Measurements from ENCODE around the gene CELA3B.
"Not testable (repeated sequence)": the region's sequence is repeated elsewhere in the genome, so short reads cannot be mapped to it uniquely, and the experiment has no call there.

The CELA3B gene

GRCh38 chr1:21976703-21977239, at the start of gene CELA3B:
TSS of gene CELA3B (plus strand) at chr1:21977022. CDS start at chr1:21977040, 18 bp downstream.
- not testable (repeated sequence) for DNase-seq (ENCODE audit: low spot score)

DNA sequence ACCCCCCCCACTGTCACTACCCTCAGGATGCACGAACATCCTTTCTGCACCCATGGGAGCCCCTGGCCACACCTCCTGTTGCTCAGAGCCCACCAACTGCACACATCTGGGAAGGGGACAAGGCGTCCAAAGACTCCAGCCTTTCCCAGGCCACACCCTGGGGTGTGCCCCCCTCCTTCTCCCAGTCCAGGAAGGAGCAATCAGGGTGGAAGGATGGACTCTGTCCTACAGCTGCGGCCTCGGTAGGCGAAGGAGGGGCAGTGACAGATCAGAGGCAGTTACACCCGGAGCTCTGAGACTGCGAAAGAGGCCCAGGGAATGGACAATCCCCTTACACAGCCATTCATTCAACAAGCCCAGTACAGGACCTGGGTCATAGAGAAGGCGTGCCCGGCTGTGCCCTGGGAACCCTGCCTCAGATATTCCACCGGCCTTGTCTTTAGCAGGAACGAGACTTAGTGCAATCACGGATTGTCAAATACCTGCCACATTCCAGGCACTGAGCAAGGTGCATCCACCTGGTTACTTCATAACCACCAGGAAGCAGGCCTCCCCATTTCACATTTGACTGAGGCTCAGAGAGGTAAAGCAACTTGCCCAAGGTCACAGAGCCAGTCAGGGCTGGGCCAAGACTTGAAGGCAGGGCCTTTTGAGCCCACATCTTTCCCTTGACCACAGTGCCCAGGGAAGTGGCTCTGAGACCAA, 49.1 kb upstream of the CELA3B start:
- no peak for DNase-seq (ENCODE audit: low spot score)

DNA sequence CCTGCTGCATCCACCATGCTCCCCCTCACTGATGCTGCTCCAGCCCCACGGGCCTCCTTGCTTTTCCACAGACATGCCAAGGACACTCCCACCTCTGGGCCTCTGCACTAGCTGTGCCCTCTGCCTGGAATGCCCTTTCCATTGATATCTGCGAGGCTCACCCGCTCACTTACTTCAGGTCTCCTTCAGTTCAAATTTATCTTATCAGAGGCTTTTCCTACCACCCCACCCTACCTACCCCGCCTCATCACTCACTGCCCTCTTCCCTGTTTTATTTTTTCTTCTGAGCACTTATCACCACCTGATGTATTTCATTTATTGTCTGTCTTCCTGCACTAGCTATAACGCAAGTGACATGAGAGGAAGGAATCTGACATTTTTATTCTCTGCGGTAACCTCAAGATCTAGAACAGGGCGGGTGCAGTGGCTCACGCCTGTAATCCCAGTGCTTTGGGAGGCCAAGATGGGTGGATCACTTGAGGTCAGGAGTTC, 46.7 kb upstream of the CELA3B start:
- no peak for DNase-seq (ENCODE audit: low spot score)

DNA sequence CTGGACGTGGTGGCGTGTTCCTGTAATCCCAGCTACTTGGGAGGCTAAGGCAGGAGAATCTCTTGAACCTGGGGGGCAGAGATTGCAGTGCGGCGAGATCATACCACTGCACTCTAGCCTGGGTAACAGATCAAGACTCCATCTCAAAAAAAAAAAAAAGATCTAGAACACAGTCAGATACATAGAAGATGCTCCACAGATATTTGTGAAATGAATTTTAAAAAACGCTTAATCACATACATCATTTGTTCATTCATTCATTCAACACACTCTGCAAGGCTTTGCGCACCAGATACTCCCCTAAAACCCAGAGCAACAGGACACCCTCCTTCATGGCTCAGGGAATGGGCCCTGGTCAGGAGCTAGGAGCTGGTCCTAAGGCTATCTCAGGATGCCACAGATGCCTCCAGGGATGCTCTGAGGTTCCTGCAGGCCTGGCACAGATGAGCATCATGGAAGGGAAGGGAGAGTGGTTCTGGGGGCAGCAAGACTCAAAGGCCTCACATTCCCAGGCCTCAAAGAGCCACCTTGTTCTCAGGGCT, 46.1 kb upstream of the CELA3B start:
- DNase-seq (ENCODE audit: low spot score), result no peak

DNA sequence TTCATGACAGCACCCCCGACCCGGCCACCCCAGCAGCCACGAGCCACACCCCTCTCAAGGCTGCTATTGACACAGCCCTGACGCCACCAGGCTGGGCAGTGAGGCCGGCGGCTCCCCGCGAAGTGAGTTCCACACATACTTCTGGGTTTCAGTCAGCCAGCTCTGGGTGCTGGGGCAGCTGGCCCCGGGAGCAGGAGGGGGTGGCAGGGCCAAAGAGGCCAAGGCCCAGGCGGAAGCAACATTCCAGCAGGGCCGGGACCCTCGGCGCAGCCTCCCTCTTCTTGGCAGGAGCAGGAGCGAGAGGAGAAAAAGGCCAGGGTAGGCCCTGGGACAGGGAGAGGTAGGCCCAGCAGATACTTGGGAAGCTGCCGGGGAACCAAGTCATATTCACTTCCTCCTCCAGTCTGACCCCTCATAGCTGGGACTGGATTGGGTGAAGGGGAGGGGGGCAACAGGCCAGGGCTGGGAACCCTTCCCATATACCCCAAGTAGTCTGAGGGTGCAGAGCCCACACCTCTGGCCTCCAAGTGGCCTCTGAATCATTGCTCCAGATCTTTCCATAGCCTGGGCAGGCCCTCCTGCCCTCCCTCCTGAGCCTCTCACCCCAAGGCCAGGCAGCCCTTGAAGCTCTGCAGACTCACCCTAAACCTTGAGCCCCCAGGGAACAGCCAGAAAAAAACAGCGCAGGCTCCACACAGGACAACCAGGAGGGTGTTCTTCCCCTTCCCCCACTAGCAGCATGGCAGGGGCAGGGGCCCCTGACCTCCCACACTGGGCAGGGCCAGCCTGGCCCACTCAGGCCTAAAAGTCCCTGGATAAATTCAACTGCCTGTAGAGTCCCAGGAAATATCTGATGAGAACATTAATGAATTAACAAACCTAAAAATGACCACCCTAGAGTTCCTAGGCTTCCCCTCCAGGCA, 45.4 kb upstream of the CELA3B start:
- DNase-seq (ENCODE audit: low spot score), result no peak

- no peak for DNase-seq (ENCODE audit: low spot score)
Observed at GRCh38 chr1:21932127-21932526, 44.7 kb upstream of the CELA3B start.

DNA sequence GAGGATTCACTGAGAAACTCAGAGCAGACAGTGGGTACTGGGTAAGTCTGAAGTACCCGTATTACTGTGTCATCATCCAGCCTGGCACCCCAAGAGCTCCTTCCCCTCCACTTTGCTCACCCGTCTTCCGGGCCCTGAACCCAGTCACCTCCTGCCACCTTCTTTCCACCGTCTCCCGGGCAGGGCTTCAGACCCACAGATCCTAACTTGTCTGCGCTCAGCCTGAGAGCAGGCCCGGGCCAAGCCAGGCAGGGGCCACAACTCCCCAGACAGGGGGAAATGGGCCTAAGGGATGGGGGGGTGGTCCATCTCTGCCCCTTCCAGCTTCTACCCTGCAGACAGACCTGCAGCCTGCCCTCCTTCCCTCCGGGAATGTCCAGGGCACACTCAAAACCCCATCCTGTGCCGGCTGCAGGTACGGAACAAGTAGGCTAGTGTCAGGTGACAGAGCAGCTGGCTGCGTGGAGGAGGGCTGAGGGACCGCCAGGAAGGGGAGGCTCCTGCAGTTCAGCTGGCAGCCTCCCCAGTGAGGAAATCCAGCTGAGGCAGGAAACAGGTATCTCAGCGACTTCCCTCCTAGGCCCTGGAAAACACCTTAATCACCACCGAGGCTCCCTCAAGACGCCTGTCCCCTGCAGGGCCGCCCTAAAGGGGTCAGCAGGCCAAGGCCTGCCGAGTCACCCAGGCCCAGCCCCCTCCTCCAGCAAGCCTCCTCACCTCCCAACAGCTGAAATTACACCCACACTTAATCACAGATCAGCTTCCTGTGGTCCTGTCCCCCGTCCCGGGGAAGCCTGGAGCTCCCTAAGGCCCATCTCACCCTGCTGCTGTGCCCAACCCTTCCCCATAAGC, 43.2 kb upstream of the CELA3B start:
- no peak for DNase-seq (ENCODE audit: low spot score)

DNA sequence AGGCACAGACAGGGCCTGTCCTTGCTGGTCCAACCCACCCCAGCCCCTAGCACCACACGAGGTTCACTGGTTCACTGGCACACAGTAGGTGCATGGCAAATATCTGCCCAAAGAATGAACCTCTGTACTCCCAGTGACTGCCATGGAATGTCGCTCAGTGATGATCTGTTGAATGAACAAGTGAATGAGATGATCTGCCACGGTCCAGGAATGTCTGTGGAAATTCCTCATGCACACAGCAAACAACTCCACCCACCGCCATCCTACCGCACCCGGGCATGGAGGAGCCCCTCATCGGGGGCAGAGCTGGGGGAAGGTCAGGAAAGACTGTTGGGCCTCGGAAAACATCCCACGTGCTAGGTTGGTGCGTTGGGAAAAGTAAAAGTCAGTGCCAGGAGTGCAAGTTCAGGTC, 41.4 kb upstream of the CELA3B start:
- DNase-seq (ENCODE audit: low spot score), result no peak

GRCh38 chr1:21935891-21936365, 40.9 kb upstream of the CELA3B start:
- DNase-seq (ENCODE audit: low spot score), result no peak

DNA sequence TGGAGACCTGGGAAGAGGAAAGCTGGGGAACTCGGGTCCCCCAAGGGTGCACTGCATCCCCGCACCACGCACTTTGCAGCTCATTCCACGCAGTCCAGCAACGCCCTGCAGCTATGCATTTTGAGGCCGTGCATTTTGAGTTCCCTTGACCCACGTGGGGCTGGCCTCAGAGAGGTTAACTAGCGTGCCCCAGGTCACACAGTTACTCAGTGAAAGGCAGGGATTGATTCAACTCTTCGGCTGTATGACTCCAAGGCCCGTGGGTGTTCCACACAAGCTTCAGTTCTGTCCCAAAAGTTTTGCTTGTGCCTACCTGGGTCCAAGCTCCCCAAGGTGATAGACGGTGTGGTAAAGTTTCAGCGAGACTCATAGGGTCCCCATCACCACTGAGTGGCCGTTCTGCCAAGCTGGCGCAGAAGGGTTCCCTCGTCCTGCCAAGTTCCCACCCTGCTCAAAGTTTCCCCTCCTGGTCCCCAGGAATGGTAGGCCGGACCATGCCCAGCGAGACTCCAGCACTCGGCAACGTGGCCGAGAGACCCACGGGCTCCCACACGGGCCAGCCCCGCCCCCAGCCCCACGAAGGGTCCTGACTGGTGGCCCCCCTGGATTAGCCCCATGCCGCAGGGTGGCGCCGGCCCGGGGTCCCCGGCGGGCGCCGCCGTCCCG, 40.3 kb upstream of the CELA3B start:
- DNase-seq (ENCODE audit: low spot score), result no peak

DNA sequence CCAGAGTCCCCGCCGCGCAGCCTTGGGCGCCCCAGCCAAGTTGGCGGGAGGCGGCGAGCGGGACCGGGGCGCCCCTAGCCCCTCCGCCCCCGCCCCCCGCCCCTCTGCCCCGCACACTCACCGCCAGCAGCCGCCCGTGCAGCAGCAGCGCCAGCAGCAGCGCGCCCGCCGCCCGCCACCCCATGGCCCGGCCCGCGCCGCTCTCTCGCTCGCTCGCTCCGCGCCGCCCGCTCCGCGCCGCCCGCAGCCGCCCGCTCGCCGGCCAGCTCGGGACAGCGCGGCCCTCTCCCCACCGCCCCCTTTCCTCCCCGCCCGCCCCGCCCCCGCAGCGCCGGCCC, 39.8 kb upstream of the CELA3B start, which contains the start of gene HSPG2:
TSS of gene HSPG2 (minus strand) at position 277 of the 338 bp plus-strand sequence. CDS start at position 184, 93 bp downstream.
- no peak for DNase-seq (ENCODE audit: low spot score)

- peak; percentile 86 for DNase-seq (ENCODE audit: low spot score)
Observed at GRCh38 chr1:21937372-21938121, 39.3 kb upstream of the CELA3B start.

- DNase-seq (ENCODE audit: low spot score), result no peak
Observed at GRCh38 chr1:21938732-21939538, 37.9 kb upstream of the CELA3B start.

GRCh38 chr1:21939650-21940374, 37.0 kb upstream of the CELA3B start:
- DNase-seq (ENCODE audit: low spot score), result peak; percentile 69

DNA sequence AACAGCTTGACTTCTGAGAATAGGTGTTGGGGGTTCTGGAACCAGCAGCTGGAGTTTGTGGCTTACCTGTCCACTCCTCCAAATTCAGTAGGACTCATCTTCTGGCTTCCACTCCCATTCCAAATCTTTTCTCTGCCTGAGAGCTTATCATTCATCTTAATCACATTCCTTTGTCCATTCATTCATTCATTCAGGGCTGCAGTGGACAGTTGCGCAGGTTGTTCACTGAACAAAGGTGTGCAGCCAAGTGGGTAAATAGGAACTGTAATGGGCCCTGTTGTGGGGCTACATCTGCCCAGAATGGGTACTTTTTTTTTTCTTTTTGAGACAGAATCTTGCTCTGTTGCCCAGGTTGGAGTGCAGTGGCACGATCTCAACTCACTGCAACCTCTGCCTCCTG, 36.3 kb upstream of the CELA3B start:
- DNase-seq (ENCODE audit: low spot score), result no peak

- no peak for DNase-seq (ENCODE audit: low spot score)
Observed at GRCh38 chr1:21941370-21941769, 35.5 kb upstream of the CELA3B start.

DNA sequence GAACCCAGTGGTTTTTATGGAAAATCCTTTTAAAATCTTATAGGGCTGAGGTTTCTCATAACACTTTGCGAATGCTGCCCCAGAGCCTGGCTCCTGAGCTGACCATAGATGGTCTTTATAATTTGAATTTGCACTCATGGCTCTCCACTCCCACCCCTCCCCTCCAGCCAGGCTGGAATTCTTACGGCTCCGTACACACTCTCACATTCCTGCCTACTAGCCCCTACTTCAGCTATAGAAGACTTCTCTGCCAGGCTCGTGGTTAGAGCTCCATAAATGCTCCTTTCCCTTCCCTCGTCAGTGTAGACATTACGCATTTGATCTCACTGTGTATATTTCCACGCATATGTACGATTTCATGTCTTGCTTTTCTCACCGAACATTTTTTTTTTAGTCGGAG, 34.4 kb upstream of the CELA3B start:
- DNase-seq (ENCODE audit: low spot score), result no peak

DNA sequence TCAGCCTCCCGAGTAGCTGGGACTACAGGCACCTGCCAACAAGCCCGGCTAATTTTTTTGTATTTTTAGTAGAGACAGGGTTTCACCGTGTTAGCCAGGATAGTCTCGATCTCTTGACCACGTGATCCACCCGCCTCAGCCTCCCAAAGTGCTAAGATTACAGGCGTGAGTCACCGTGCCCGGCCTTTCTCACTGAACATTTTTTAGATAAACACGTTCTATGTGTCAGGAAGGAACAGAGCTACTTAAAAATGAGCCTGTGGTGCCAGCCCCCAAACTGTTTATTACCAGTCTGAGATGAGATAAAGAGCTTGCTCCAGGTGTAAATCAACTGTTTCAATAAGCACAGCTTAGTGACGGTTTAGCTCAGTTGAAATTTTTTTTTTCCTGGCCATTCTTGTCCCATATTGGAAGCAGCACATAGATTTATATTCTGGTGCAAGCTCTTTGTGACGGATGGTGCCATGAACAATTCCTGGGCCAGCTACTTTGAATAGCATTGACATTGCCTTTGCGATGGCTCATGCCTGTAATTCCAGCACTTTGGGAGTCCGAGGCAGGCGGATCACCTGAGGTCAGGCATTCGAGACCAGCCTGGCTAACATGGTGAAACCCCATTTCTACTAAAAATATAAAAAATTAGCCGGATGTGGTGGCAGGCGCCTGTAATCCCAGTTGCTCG, 33.7 kb upstream of the CELA3B start:
- DNase-seq (ENCODE audit: low spot score), result not testable (repeated sequence)
